Measurements from ENCODE around the gene ATAD3A.
"Not testable (repeated sequence)": the region's sequence is repeated elsewhere in the genome, so short reads cannot be mapped to it uniquely, and the experiment has no call there.

GRCh38 chr1:1485755-1486317 lies 26.1 kb upstream of the ATAD3A start:
- not testable (repeated sequence) for TF ChIP-seq CTCF (IDR thresholded peaks at IDR 0.05; ENCODE audit: insufficient read depth, low read length); SPI1 (IDR thresholded peaks at IDR 0.05; ENCODE audit: borderline replicate concordance, low read depth)
